Activated B cell treated with CpG ODN at 0.5 μM for 24 hours (primary cell): ENCODE measurements around the gene BABAM2. TPM values are rescaled to one million over a fixed set of nuclear protein-coding genes. Genes with fewer than 3 reads are reported as not detected.

ENCODE experiments used
- ATAC-seq: fragments of 200-7000 bp; cut with Tn5 transposase; one replicate; pipeline ENCODE4 v1.10.0; 2021; ENCODE audit warnings: low read depth, mild to moderate bottlenecking, moderate library complexity
- CTCF ChIA-PET: fragments of 350-600 bp; sonication (Branson Sonifier 250); formaldehyde crosslinking; loops from one replicate; lab custom pipeline; 2021; ENCODE audit warnings: antibody characterized with exemption; lab: Charles Lee
- POLR2A ChIA-PET: fragments of 350-600 bp; sonication (Branson Sonifier 250); formaldehyde crosslinking; loops from one replicate; lab custom pipeline; 2021; ENCODE audit warnings: antibody characterized with exemption; lab: Charles Lee
- DNase-seq: peaks from one replicate; pipeline ENCODE4 v3.0.0; 2022
- H3K27ac Mint-ChIP-seq: one replicate; pipeline ENCODE4 v1.8.0; 2020; ENCODE audit warnings: mixed read lengths
- H3K27me3 Mint-ChIP-seq: one replicate; pipeline ENCODE4 v1.8.0; 2021; ENCODE audit warnings: mixed read lengths
- H3K36me3 Mint-ChIP-seq: one replicate; pipeline ENCODE4 v1.8.0; 2021; ENCODE audit warnings: low read depth, mixed read lengths
- H3K4me1 Mint-ChIP-seq: one replicate; pipeline ENCODE4 v1.8.0; 2021; ENCODE audit warnings: mixed read lengths
- H3K4me3 Mint-ChIP-seq: one replicate; pipeline ENCODE4 v1.8.0; 2020; ENCODE audit warnings: mild to moderate bottlenecking, mixed read lengths
- H3K9me3 Mint-ChIP-seq: one replicate; pipeline ENCODE4 v1.8.0; 2020; ENCODE audit warnings: mixed read lengths
- CTCF ChIP-seq: fragments of 200-600 bp; IDR thresholded peaks from one replicate; pipeline ENCODE4 v1.8.0; 2022; ENCODE audit warnings: antibody characterized with exemption, mild to moderate bottlenecking
- intact Hi-C: fragments of 100-400 bp; cut with micrococcal nuclease; formaldehyde crosslinking; loops from one replicate; pipeline ENCODE4 v1.15.1; 2024
- total RNA-seq: library from RNA; stranded (reverse); gene quantifications from 2 replicates; pipeline ENCODE4 v1.2.3, GENCODE V29; 2022

The BABAM2 gene
- total RNA-seq, 1 donor from 2014 or later: 55.6 TPM

GRCh38 chr2:27958711-27959378 is 68.3 kb downstream of the BABAM2 start:
- no peak overlapping the region for H3K4me3 Mint-ChIP-seq
- ChIA-PET CTCF (no interaction called here), POLR2A (no interaction called here)
- intact Hi-C loops: no loop called here
- H3K9me3 Mint-ChIP-seq: peaks cover 3% of the 10 kb centered on the region
- H3K27me3 Mint-ChIP-seq: no peaks in the 10 kb centered on the region
- ATAC-seq (no peak), DNase-seq (no peak)
- peaks cover 2% of the 10 kb centered on the region for H3K36me3 Mint-ChIP-seq
- H3K27ac Mint-ChIP-seq: no peak overlapping the region
- no peak for TF ChIP-seq CTCF
- H3K4me1 Mint-ChIP-seq: peaks cover 37% of the 10 kb centered on the region

GRCh38 chr2:27959496-27959895 is 69.0 kb downstream of the BABAM2 start:
- H3K4me3 Mint-ChIP-seq: no peak overlapping the region
- no peak for DNase-seq
- no peak overlapping the region for H3K27ac Mint-ChIP-seq
- peaks cover 34% of the 10 kb centered on the region for H3K4me1 Mint-ChIP-seq
- peaks cover 5% of the 10 kb centered on the region for H3K36me3 Mint-ChIP-seq
- TF ChIP-seq CTCF: no peak
- no peaks in the 10 kb centered on the region for H3K27me3 Mint-ChIP-seq
- intact Hi-C loops: no loop called here
- no peak for ATAC-seq
- H3K9me3 Mint-ChIP-seq: peaks cover 9% of the 10 kb centered on the region
- ChIA-PET CTCF (no interaction called here), POLR2A (no interaction called here)

GRCh38 chr2:27960237-27960912 is 69.8 kb downstream of the BABAM2 start:
- Mint-ChIP-seq H3K4me1 (peaks cover 25% of the 10 kb centered on the region), H3K4me3 (no peak overlapping the region), H3K9me3 (peaks cover 11% of the 10 kb centered on the region), H3K27ac (no peak overlapping the region), H3K36me3 (peaks cover 12% of the 10 kb centered on the region), H3K27me3 (no peaks in the 10 kb centered on the region)
- ChIA-PET CTCF (no interaction called here), POLR2A (no interaction called here)
- intact Hi-C loops: no loop called here
- DNase-seq (no peak), ATAC-seq (no peak)
- no peak for TF ChIP-seq CTCF

GRCh38 chr2:27962006-27962405 is 71.5 kb downstream of the BABAM2 start:
- intact Hi-C loops: no loop called here
- ChIA-PET POLR2A (no interaction called here), CTCF (no interaction called here)
- H3K27ac Mint-ChIP-seq: no peak overlapping the region
- ATAC-seq (no peak), DNase-seq (no peak)
- H3K4me1 Mint-ChIP-seq: peaks cover 16% of the 10 kb centered on the region
- peaks cover 20% of the 10 kb centered on the region for H3K36me3 Mint-ChIP-seq
- no peak for TF ChIP-seq CTCF
- H3K4me3 Mint-ChIP-seq: no peak overlapping the region
- H3K9me3 Mint-ChIP-seq: peaks cover 17% of the 10 kb centered on the region
- H3K27me3 Mint-ChIP-seq: no peaks in the 10 kb centered on the region

GRCh38 chr2:27963472-27963871 is 72.9 kb downstream of the BABAM2 start:
- peaks cover 30% of the 10 kb centered on the region for H3K36me3 Mint-ChIP-seq
- H3K27ac Mint-ChIP-seq: no peak overlapping the region
- no peak overlapping the region for H3K4me3 Mint-ChIP-seq
- no peak for ATAC-seq
- intact Hi-C loops: no loop called here
- TF ChIP-seq CTCF: no peak
- no peak for DNase-seq
- peaks cover 9% of the 10 kb centered on the region for H3K4me1 Mint-ChIP-seq
- H3K9me3 Mint-ChIP-seq: peaks cover 23% of the 10 kb centered on the region
- H3K27me3 Mint-ChIP-seq: no peaks in the 10 kb centered on the region
- CTCF ChIA-PET: no interaction called here
- POLR2A ChIA-PET: no interaction called here
